ENCODE measurements around the gene CCR8.

The CCR8 gene, protein sequence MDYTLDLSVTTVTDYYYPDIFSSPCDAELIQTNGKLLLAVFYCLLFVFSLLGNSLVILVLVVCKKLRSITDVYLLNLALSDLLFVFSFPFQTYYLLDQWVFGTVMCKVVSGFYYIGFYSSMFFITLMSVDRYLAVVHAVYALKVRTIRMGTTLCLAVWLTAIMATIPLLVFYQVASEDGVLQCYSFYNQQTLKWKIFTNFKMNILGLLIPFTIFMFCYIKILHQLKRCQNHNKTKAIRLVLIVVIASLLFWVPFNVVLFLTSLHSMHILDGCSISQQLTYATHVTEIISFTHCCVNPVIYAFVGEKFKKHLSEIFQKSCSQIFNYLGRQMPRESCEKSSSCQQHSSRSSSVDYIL

DNA sequence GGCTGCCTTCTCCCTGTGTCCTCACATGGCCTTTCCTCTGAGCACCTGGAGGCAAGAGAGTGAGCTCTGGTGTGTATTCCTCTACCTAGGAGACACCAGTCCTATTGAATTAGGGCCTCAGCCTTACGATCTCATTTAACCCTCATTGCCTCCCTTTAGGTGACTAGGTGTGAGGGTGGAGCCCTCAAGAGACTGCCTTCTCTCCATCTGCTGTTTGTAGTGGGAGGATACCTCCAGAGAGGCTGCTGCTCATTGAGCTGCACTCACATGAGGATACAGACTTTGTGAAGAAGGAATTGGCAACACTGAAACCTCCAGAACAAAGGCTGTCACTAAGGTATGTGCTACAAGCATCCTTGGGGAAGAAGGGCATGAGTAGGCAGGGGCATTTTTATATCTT, at the start of gene CCR8:
CCR8 (plus strand) TSS at position 217 of the 400 bp plus-strand sequence. CDS start 2,623 bp downstream, outside the sequence.
- H3K4me3 ChIP-seq (ENCODE audit: control insufficient read depth, low read depth, low read length) = no peak within 1 kb of the TSS
- DNase-seq (ENCODE audit: low read depth) = no peak
- TF ChIP-seq, protein P1, sequence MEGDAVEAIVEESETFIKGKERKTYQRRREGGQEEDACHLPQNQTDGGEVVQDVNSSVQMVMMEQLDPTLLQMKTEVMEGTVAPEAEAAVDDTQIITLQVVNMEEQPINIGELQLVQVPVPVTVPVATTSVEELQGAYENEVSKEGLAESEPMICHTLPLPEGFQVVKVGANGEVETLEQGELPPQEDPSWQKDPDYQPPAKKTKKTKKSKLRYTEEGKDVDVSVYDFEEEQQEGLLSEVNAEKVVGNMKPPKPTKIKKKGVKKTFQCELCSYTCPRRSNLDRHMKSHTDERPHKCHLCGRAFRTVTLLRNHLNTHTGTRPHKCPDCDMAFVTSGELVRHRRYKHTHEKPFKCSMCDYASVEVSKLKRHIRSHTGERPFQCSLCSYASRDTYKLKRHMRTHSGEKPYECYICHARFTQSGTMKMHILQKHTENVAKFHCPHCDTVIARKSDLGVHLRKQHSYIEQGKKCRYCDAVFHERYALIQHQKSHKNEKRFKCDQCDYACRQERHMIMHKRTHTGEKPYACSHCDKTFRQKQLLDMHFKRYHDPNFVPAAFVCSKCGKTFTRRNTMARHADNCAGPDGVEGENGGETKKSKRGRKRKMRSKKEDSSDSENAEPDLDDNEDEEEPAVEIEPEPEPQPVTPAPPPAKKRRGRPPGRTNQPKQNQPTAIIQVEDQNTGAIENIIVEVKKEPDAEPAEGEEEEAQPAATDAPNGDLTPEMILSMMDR (IDR thresholded peaks at IDR 0.05; ENCODE audit: control insufficient read depth, insufficient read depth, low read depth, low read length, missing control alignments) = no peak

DNA sequence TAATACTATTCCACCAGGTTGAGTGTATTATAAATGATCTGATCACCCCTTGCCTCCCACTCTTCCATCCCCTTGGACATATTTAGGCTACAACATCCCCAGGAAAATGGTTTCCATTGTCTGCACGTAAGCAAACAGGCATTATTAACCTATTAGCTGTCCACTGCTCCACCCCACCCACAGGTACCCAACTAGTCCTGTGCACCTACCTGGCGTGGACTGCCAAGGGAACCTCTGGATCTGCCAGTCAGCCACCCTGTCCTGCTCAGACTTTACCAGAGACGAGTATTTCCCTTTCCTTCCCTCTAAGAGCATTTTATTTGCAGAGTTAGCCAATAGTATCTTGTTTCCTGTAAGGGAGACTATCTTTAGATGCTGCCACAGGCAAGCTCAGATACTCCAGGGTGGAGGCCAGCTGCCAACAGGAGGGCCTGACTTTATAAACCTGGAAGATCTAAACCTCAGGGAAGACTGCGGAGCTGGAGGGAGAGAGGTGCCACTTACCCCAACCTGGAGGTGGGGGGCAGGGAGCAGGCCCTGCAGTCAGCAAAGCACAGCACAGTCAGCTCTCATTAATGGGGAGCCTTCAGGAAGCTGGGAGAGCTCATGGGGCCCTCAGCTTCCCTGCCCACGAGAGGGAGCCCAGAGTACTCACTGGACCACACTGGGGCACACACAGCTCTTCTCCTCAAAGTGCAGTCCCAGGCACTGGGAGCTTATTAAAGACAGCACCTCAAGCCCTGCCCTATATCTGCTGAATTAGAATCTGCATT, 49.6 kb upstream of the CCR8 start, which contains the start of gene CX3CR1:
CX3CR1 (minus strand) TSS at position 292 of the 773 bp plus-strand sequence. CDS start 13,527 bp downstream, outside the sequence.
- TF ChIP-seq, protein P1 (IDR thresholded peaks at IDR 0.05; ENCODE audit: control insufficient read depth, insufficient read depth, low read depth, low read length, missing control alignments) = no peak
- DNase-seq (ENCODE audit: low read depth) = no peak
- H3K4me3 ChIP-seq (ENCODE audit: control insufficient read depth, low read depth, low read length) = no peak within 1 kb of the TSS

DNA sequence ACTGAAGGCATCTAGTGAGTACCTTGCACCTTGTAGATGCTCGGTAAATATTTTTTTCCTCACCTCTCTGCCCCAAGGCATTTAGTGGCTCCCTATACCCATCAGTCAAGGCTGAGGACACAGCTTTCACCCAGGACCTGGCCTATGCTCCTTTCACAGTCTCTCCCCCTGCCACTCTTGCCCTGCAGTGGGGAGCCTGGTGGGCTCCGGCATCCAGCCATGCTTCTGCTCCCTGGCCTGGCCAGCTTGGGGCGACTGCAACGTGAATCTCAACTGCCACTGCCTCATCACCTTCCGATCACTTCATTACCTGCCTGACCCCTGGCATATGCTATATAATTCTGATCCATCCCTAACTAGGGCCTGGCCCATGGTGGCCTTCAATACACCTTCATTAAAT, 48.9 kb upstream of the CCR8 start:
- TF ChIP-seq, protein P1 (IDR thresholded peaks at IDR 0.05; ENCODE audit: control insufficient read depth, insufficient read depth, low read depth, low read length, missing control alignments) = no peak
- DNase-seq (ENCODE audit: low read depth) = no peak
- no peak overlapping the region for H3K4me3 ChIP-seq (ENCODE audit: control insufficient read depth, low read depth, low read length)

DNA sequence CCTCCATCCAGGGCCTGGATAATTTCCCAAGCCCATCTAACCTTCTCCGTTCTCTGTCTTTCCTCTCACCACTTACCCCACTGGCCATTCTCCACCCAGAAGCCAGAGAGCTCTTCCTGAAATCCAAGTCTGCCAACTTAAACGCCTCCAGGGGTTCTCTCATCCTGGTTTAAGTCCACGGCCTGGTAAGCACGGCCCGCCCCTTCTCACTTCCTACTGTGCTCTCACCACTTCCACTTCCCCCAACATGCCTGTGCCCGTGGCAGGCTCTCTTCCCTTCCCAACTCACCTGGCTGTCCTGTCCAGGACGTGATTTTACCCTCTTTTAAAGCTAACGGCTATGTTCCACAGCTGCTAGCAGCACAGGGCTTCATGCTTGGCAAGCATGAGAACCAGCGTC, 48.0 kb upstream of the CCR8 start:
- TF ChIP-seq, protein P1 (IDR thresholded peaks at IDR 0.05; ENCODE audit: control insufficient read depth, insufficient read depth, low read depth, low read length, missing control alignments) = no peak
- DNase-seq (ENCODE audit: low read depth) = no peak
- no peak overlapping the region for H3K4me3 ChIP-seq (ENCODE audit: control insufficient read depth, low read depth, low read length)

DNA sequence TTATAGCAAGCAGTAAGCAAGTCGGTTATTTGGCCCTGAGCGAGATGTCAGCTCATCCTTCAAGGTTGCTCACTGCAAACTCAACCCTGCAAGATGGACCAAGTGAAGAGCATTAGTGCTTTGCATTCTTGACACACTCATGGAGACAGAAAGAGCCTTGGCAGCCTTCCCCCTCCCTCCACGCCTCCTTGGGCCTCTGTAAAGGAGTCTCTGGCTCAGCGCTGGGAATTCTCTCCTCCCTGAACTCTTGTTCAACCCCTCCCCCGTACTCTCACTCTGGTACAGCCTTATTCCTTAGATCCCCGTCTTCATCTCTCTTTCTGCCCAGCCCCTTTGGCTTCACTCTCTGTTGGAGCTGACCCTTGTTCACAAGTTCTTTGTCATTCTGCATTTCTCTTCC, 47.5 kb upstream of the CCR8 start:
- no peak for DNase-seq (ENCODE audit: low read depth)
- H3K4me3 ChIP-seq (ENCODE audit: control insufficient read depth, low read depth, low read length) = no peak overlapping the region
- TF ChIP-seq, protein P1 (IDR thresholded peaks at IDR 0.05; ENCODE audit: control insufficient read depth, insufficient read depth, low read depth, low read length, missing control alignments) = no peak

DNA sequence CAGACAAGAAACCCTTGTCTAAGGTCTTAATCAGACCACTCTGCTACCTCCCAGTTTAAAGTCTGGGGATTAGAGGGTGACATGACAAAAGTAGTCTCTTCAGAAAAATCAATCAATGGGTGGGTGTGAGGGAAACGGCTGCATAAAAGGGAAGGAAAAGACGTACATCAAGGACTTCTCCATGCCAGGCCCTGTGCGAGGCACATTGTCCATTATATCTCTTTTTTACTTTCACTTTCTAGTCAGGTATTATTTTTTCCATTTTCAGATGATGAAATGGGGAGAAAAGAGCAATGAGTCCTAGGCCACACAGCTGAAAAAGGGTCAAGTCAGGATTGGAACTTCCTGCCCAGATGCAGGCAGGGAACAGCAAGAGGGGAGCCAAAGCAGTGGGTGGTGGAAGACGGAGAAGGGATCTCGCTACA, 45.0 kb upstream of the CCR8 start:
- DNase-seq (ENCODE audit: low read depth) = no peak
- TF ChIP-seq, protein P1 (IDR thresholded peaks at IDR 0.05; ENCODE audit: control insufficient read depth, insufficient read depth, low read depth, low read length, missing control alignments) = no peak
- no peak overlapping the region for H3K4me3 ChIP-seq (ENCODE audit: control insufficient read depth, low read depth, low read length)
